GM12873 (cell line): ENCODE data around the gene SLC38A3.

Experiments used
- CTCF ChIP-seq: IDR thresholded peaks from 2 replicates; pipeline ENCODE4 v1.5.1; 2012; ENCODE audit warnings: low read depth, mild to moderate bottlenecking, moderate library complexity, low read length, control low read depth; ENCODE audit not compliant: insufficient read depth; ENCODE audit errors: missing control alignments

Gene SLC38A3

GRCh38 chr3:50204804-50205412 lies at the start of gene SLC38A3:
Gene SLC38A3 (plus strand): TSS chr3:50205271. CDS start chr3:50214200, 8,929 bp downstream.
- TF ChIP-seq CTCF: no peak

- TF ChIP-seq CTCF: no peak
Measured at GRCh38 chr3:50155491-50155878, 49.6 kb upstream of the SLC38A3 start.

- no peak for TF ChIP-seq CTCF
Measured at GRCh38 chr3:50155891-50156290, 49.2 kb upstream of the SLC38A3 start.

- no peak for TF ChIP-seq CTCF
Measured at GRCh38 chr3:50156549-50157493, 48.2 kb upstream of the SLC38A3 start.

- TF ChIP-seq CTCF: no peak
Measured at GRCh38 chr3:50157827-50158529, 47.1 kb upstream of the SLC38A3 start.

GRCh38 chr3:50158530-50159146 lies 46.4 kb upstream of the SLC38A3 start:
- no peak for TF ChIP-seq CTCF
